Measurements from ENCODE around the gene GTPBP6. TPM values are rescaled to one million over a fixed set of nuclear protein-coding genes. Genes with fewer than 3 reads are reported as not detected.
"Not testable (repeated sequence)": the region's sequence is repeated elsewhere in the genome, so short reads cannot be mapped to it uniquely, and the experiment has no call there.

GTPBP6 gene
- polyA plus RNA-seq, 3 donors = 40.3 to 61.7 (median 59.8) TPM

- peak in 9 of 11 donors; percentile 73 to 90 (median 83) for DNase-seq (ENCODE audit: extremely low read depth in 1 of 11, low read depth in 9 of 11, low spot score in 4 of 11)
Measured at GRCh38 chrX:283115-283845, 35.3 kb downstream of the GTPBP6 start.

GRCh38 chrX:282000-282681, 36.5 kb downstream of the GTPBP6 start:
- not testable (repeated sequence) for DNase-seq (ENCODE audit: extremely low read depth in 1 of 11, low read depth in 9 of 11, low spot score in 4 of 11)

- peak in 6 of 11 donors; percentile 39 to 72 (median 56) for DNase-seq (ENCODE audit: extremely low read depth in 1 of 11, low read depth in 9 of 11, low spot score in 4 of 11)
Measured at GRCh38 chrX:281166-281999, 37.2 kb downstream of the GTPBP6 start, which contains the start of gene PLCXD1. TSS of gene PLCXD1 (plus strand) at chrX:281381. CDS start at chrX:284188, 2,807 bp downstream.

- not testable (repeated sequence) for DNase-seq (ENCODE audit: extremely low read depth in 1 of 11, low read depth in 9 of 11, low spot score in 4 of 11)
Measured at GRCh38 chrX:280722-281121, 37.9 kb downstream of the GTPBP6 start.

GRCh38 chrX:279757-280604, 38.6 kb downstream of the GTPBP6 start:
- DNase-seq (ENCODE audit: extremely low read depth in 1 of 11, low read depth in 9 of 11, low spot score in 4 of 11) = not testable (repeated sequence)

- DNase-seq (ENCODE audit: extremely low read depth in 1 of 11, low read depth in 9 of 11, low spot score in 4 of 11) = no peak
Measured at GRCh38 chrX:276581-277201, 41.9 kb downstream of the GTPBP6 start.

GRCh38 chrX:275967-276580, 42.5 kb downstream of the GTPBP6 start:
- peak in 4 of 11 donors; percentile 38 to 51 (median 42) for DNase-seq (ENCODE audit: extremely low read depth in 1 of 11, low read depth in 9 of 11, low spot score in 4 of 11)

- DNase-seq (ENCODE audit: extremely low read depth in 1 of 11, low read depth in 9 of 11, low spot score in 4 of 11) = no peak
Measured at GRCh38 chrX:275476-275966, 43.1 kb downstream of the GTPBP6 start.

GRCh38 chrX:274904-275475, 43.6 kb downstream of the GTPBP6 start:
- DNase-seq (ENCODE audit: extremely low read depth in 1 of 11, low read depth in 9 of 11, low spot score in 4 of 11) = peak in 3 of 11 donors; percentile 25 to 38 (median 29)

GRCh38 chrX:270848-271367, 47.7 kb downstream of the GTPBP6 start:
- no peak for DNase-seq (ENCODE audit: extremely low read depth in 1 of 11, low read depth in 9 of 11, low spot score in 4 of 11)

GRCh38 chrX:267771-268261, 50.8 kb downstream of the GTPBP6 start:
- DNase-seq (ENCODE audit: extremely low read depth in 1 of 11, low read depth in 9 of 11, low spot score in 4 of 11) = no peak

- DNase-seq (ENCODE audit: extremely low read depth in 1 of 11, low read depth in 9 of 11, low spot score in 4 of 11) = no peak
Measured at GRCh38 chrX:265502-265901, 53.1 kb downstream of the GTPBP6 start.

- no peak for DNase-seq (ENCODE audit: extremely low read depth in 1 of 11, low read depth in 9 of 11, low spot score in 4 of 11)
Measured at GRCh38 chrX:264634-265455, 53.8 kb downstream of the GTPBP6 start.

GRCh38 chrX:264006-264405, 54.6 kb downstream of the GTPBP6 start:
- DNase-seq (ENCODE audit: extremely low read depth in 1 of 11, low read depth in 9 of 11, low spot score in 4 of 11) = not testable (repeated sequence)

- no peak for DNase-seq (ENCODE audit: extremely low read depth in 1 of 11, low read depth in 9 of 11, low spot score in 4 of 11)
Measured at GRCh38 chrX:262381-262909, 56.2 kb downstream of the GTPBP6 start.

GRCh38 chrX:261919-262352, 56.7 kb downstream of the GTPBP6 start:
- DNase-seq (ENCODE audit: extremely low read depth in 1 of 11, low read depth in 9 of 11, low spot score in 4 of 11) = no peak
